Vagina (tissue), 2 donors: ENCODE results near the gene PPIL6.

Experiments
- POLR2A ChIP-seq, 2 donors: fragments of 450-650 bp; IDR thresholded peaks; one replicate each; pipeline ENCODE4 v1.6.1; 2017; ENCODE audit warnings: antibody characterized with exemption in 2 of 2, mild to moderate bottlenecking in 2 of 2, moderate library complexity in 2 of 2
- POLR2AphosphoS5 ChIP-seq, 2 donors: sonication (generic); formaldehyde crosslinking; IDR thresholded peaks; one replicate each; pipeline ENCODE4 v1.9.0; 2017; ENCODE audit warnings: antibody characterized with exemption in 2 of 2, mild to moderate bottlenecking in 2 of 2, low read depth in 1 of 2; ENCODE audit not compliant: insufficient read depth in 1 of 2
- TF ChIP-seq, protein P1 (sequence below), 3 experiments: fragments of 450-650 bp in 2 of 3; fragments of 200-600 bp in 1 of 3; sonication (generic) in 1 of 3; IDR thresholded peaks; one replicate each; pipeline ENCODE4 v1.5.1; 2017 to 2019; ENCODE audit warnings: antibody characterized with exemption in 3 of 3, mild to moderate bottlenecking in 2 of 3, moderate library complexity in 2 of 3

DNA sequence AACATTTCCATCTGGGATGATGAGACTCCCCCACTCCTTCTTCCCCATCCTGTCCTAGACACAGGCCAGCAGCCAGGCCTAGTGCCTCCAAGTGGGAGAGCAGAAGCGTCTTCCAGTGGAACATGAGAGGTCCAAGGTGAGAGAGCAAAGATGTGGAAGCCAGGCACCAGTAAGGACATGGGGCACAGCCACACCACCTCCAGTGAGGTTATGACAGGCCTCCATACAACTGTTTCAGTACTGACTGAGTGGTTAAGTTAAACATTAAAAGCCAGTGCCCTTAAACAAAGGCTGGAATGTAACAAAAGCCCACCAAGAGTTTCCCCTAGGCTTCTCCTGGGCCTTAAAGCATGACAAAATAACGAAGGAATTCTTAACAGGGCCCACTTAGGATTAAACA, 37.3 kb upstream of the PPIL6 start:
- TF ChIP-seq, protein P1, sequence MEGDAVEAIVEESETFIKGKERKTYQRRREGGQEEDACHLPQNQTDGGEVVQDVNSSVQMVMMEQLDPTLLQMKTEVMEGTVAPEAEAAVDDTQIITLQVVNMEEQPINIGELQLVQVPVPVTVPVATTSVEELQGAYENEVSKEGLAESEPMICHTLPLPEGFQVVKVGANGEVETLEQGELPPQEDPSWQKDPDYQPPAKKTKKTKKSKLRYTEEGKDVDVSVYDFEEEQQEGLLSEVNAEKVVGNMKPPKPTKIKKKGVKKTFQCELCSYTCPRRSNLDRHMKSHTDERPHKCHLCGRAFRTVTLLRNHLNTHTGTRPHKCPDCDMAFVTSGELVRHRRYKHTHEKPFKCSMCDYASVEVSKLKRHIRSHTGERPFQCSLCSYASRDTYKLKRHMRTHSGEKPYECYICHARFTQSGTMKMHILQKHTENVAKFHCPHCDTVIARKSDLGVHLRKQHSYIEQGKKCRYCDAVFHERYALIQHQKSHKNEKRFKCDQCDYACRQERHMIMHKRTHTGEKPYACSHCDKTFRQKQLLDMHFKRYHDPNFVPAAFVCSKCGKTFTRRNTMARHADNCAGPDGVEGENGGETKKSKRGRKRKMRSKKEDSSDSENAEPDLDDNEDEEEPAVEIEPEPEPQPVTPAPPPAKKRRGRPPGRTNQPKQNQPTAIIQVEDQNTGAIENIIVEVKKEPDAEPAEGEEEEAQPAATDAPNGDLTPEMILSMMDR (IDR thresholded peaks at IDR 0.05): no peak
- no peak for TF ChIP-seq POLR2A (IDR thresholded peaks at IDR 0.05)
- no peak for TF ChIP-seq POLR2AphosphoS5 (IDR thresholded peaks at IDR 0.05; ENCODE audit: insufficient read depth in 1 of 2, low read depth in 1 of 2)
